HL-60/S4 treated with retinoic acid at 250 ng/mL for 4 days and 3 days (cell line): ENCODE measurements around the gene AGMO.

Source experiments
- in situ Hi-C: fragments of 300-500 bp; cut with MboI; formaldehyde crosslinking; loops from 2 replicates; pipeline ENCODE4 v1.7.0; 2022; ENCODE audit warnings: low sequenced_read_pairs

AGMO gene

DNA sequence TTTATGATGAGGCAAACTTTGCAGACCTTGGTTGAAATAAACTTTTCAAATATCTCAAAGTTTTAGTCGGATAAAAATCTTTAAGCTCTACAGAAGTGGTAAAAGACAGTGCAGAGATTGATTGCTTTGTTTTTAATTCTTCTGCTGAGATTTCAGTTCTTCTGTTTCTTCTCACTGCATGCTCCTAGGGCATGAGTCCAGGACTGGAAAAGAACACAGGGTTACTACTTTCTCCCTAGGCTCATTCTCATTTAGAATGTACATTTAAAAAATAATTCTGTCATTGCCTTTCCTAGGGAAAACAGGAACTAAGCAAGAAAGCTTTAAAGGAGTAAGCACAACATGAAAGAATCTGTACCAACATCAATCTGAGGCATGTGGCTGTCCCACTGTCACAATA, 402.6 kb downstream of the AGMO start:
- in situ Hi-C loops: no loop called here

DNA sequence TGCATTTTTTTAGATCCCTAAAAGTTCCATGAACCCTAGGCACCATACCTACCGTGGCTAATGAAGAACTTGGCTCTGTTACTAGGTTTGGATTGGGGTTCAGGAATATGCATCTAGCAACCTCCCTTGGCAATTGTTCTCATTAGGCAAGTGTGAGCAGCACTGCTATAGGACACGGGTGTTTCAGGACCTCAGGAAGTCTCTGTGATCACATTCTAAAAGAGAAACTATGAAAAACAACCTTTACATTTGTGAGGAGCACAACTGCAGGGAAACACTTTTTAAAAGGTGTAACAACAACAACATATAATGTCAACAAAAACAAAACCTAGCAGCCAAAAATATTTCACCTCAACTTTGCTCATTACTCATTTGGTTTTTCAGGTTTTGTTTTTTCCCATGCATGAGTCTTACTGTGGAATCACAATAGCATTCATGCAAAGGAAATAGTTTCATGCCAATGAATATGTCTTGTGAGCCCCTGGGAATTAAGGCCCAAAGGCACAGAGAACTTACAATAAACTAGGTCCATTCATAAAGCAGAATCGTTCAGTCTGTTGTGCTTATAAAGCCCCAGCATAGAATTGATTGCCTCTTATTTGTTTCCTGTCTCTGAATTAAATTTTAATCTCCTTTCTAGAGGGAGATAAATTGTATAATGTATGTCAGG, 403.5 kb downstream of the AGMO start:
- in situ Hi-C loops: no loop called here
